NCI-H446 treated with DMSO at 0.1 percent for 48 hours (cell line): ENCODE results near the gene FBXL20.
"Not testable (repeated sequence)": the region's sequence is repeated elsewhere in the genome, so short reads cannot be mapped to it uniquely, and the experiment has no call there.

Experiments used
- DNase-seq: peaks from one replicate; lab custom pipeline; 2025; lab: John Stamatoyannopoulos, UW

Gene FBXL20

GRCh38 chr17:39328815-39329214 lies 72.6 kb downstream of the FBXL20 start:
- no peak for DNase-seq

- DNase-seq: no peak
Measured at GRCh38 chr17:39327109-39327508, 74.3 kb downstream of the FBXL20 start.

- no peak for DNase-seq
Measured at GRCh38 chr17:39325528-39326240, 75.7 kb downstream of the FBXL20 start.

- no peak for DNase-seq
Measured at GRCh38 chr17:39318636-39319035, 82.8 kb downstream of the FBXL20 start.

GRCh38 chr17:39306509-39307212 lies 94.8 kb downstream of the FBXL20 start:
- no peak for DNase-seq

GRCh38 chr17:39305978-39306377 lies 95.4 kb downstream of the FBXL20 start:
- DNase-seq: no peak

GRCh38 chr17:39304188-39304587 lies 97.2 kb downstream of the FBXL20 start:
- DNase-seq: no peak

- DNase-seq: no peak
Measured at GRCh38 chr17:39294060-39294459, 107.4 kb downstream of the FBXL20 start.

- DNase-seq: not testable (repeated sequence)
Measured at GRCh38 chr17:39292546-39292945, 108.9 kb downstream of the FBXL20 start.

GRCh38 chr17:39286513-39286912 lies 114.9 kb downstream of the FBXL20 start:
- not testable (repeated sequence) for DNase-seq

- DNase-seq: no peak
Measured at GRCh38 chr17:39284685-39285084, 116.7 kb downstream of the FBXL20 start.

- no peak for DNase-seq
Measured at GRCh38 chr17:39283896-39284295, 117.5 kb downstream of the FBXL20 start.

- no peak for DNase-seq
Measured at GRCh38 chr17:39283098-39283497, 118.3 kb downstream of the FBXL20 start.

GRCh38 chr17:39281806-39282205 lies 119.6 kb downstream of the FBXL20 start:
- DNase-seq: no peak

- not testable (repeated sequence) for DNase-seq
Measured at GRCh38 chr17:39278246-39278645, 123.2 kb downstream of the FBXL20 start.

- DNase-seq: no peak
Measured at GRCh38 chr17:39277110-39277509, 124.3 kb downstream of the FBXL20 start.

GRCh38 chr17:39276113-39276512 lies 125.3 kb downstream of the FBXL20 start:
- no peak for DNase-seq

GRCh38 chr17:39271546-39271945 lies 129.9 kb downstream of the FBXL20 start:
- no peak for DNase-seq

- no peak for DNase-seq
Measured at GRCh38 chr17:39270923-39271322, 130.5 kb downstream of the FBXL20 start.

- DNase-seq: no peak
Measured at GRCh38 chr17:39264119-39264518, 137.3 kb downstream of the FBXL20 start.

GRCh38 chr17:39261286-39261685 lies 140.1 kb downstream of the FBXL20 start:
- no peak for DNase-seq

- DNase-seq: no peak
Measured at GRCh38 chr17:39252788-39253460, 148.5 kb downstream of the FBXL20 start.

- DNase-seq: no peak
Measured at GRCh38 chr17:39251997-39252396, 149.4 kb downstream of the FBXL20 start.
